GM10248 (cell line): ENCODE data around the gene STX5.

Source experiments
- CTCF ChIA-PET: fragments of 300-600 bp; sonication (Branson Sonifier 250); formaldehyde crosslinking; extraction: SDS; loops from one replicate; lab custom pipeline; 2021; ENCODE audit warnings: antibody characterized with exemption; lab: Yijun Ruan, JAX
- POLR2A ChIA-PET: fragments of 350-650 bp; sonication (Branson Sonifier 250); formaldehyde crosslinking; extraction: SDS; loops from one replicate; lab custom pipeline; 2020; ENCODE audit warnings: antibody characterized with exemption; lab: Yijun Ruan, JAX
- DNase-seq: peaks from one replicate; pipeline ENCODE4 v3.0.0; 2012; ENCODE audit errors: extremely low spot score
- TF ChIP-seq, protein P1 (sequence below): IDR thresholded peaks from 2 replicates; pipeline ENCODE4 v1.5.1; 2012; ENCODE audit warnings: mild to moderate bottlenecking, low read depth; ENCODE audit errors: extremely low read depth, missing control alignments, control extremely low read depth

The STX5 gene

DNA sequence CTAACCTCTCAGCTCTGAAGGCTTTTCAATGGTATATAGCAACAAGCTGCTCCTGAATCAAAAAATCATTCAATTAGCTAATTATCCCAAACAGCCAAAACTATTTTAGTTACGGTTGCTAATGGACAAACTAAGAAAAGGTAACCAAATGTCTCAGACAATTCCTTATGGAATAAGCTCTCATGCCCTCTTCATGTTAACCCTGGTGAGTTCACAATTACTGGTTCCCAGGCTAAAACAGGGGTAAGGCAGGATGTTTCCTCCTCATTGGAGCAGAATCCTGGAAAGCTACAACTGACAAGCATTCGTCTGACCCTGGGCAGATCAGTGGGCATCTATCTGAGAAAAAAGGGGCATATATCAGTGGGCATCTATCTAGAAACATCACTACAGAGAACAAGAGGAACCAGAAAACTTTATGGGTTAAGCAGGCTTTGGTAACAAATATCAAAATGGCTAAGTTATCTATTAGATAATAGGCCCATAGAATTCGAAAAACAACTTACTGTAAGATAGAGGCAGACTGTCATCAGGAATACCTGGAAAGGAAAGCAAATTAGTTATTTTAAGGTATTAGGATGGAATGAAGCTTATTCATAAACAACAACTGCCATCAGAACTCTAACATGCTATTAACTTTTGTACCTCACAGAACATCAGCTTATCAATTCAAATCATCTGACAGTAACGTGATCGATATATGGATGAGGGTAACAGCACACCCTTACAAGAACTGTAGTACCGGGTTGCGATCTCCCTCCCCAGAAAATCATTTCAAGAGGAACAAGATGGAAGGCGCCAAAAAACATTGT, 22.4 kb upstream of the STX5 start:
- TF ChIP-seq, protein P1, sequence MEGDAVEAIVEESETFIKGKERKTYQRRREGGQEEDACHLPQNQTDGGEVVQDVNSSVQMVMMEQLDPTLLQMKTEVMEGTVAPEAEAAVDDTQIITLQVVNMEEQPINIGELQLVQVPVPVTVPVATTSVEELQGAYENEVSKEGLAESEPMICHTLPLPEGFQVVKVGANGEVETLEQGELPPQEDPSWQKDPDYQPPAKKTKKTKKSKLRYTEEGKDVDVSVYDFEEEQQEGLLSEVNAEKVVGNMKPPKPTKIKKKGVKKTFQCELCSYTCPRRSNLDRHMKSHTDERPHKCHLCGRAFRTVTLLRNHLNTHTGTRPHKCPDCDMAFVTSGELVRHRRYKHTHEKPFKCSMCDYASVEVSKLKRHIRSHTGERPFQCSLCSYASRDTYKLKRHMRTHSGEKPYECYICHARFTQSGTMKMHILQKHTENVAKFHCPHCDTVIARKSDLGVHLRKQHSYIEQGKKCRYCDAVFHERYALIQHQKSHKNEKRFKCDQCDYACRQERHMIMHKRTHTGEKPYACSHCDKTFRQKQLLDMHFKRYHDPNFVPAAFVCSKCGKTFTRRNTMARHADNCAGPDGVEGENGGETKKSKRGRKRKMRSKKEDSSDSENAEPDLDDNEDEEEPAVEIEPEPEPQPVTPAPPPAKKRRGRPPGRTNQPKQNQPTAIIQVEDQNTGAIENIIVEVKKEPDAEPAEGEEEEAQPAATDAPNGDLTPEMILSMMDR, result no peak
- ChIA-PET POLR2A (interaction anchor here (0.5 to 9.0 kb wide), 18 partner anchors 9 to 280 kb away, joined by 3 to 236 read pairs (median 8); partner anchors contain the start of genes C11orf98, CSKMT, EEF1G and HNRNPUL2), CTCF (interaction anchor here (0.7 to 2.8 kb wide), 8 partner anchors 7 to 241 kb away, joined by 3 to 16 read pairs (median 3); partner anchors contain the start of genes EML3 and ROM1)
- DNase-seq, result no peak

- POLR2A ChIA-PET, result interaction anchor here (0.7 to 9.0 kb wide), 9 partner anchors 8 to 279 kb away, joined by 3 to 236 read pairs (median 10); partner anchors contain the start of genes C11orf98, CSKMT, EEF1G and STX5
- CTCF ChIA-PET, result interaction anchor here (0.7 to 2.8 kb wide), 9 partner anchors 8 to 240 kb away, joined by 3 to 16 read pairs (median 3); partner anchors contain the start of genes EML3 and ROM1
- no peak for DNase-seq
- TF ChIP-seq, protein P1, result no peak
These were observed 21.6 kb upstream of the STX5 start for GRCh38 chr11:62853279-62853965.

DNA sequence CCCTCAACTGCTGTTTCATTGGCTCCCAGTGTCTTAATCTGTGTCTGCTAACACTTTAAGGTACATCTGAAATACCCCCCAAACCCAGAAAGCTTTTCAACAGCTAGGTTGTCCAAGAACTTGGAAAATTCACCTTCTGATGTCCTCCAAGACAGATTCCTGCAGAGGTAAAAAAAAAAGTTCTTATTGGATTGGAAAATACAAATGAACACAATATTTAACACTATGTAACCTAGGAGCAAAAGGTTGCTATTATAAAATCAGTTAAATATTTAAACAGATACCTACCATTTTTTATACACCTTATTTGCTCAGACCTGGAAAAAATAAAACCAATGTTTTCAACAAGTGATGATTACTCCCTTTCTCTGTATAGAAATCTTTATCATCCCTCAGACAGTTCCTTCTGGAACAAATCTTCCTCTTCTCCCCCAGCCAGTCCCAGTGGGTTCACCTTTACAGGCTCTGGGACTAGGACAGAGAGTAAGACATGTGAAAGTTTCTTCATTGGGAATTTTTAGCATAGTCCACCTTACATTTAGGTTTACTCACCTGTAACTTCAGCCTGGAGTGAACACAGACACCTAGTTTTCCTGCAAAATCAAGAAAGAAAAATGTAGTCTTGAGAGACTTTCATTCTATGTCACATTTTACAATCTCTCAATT, 20.8 kb upstream of the STX5 start:
- POLR2A ChIA-PET, result interaction anchor here (0.7 to 9.0 kb wide), 4 partner anchors 9 to 66 kb away, joined by 3 to 236 read pairs (median 4); partner anchors contain the start of genes STX5 and WDR74
- TF ChIP-seq, protein P1, result no peak
- DNase-seq, result no peak
- CTCF ChIA-PET, result interaction anchor here (0.8 to 1.7 kb wide), 7 partner anchors 9 to 240 kb away, joined by 3 to 6 read pairs (median 3); partner anchors contain the start of genes EML3, ROM1 and SLC3A2

GRCh38 chr11:62851807-62852522, 20.1 kb upstream of the STX5 start:
- no peak for DNase-seq
- TF ChIP-seq, protein P1, result no peak
- ChIA-PET CTCF (interaction anchor here (0.9 to 1.7 kb wide), 4 partner anchors 10 to 66 kb away, joined by 3 to 6 read pairs (median 4); partner anchors contain the start of gene SLC3A2), POLR2A (interaction anchor here (0.5 to 9.0 kb wide), 7 partner anchors 10 to 1069 kb away, joined by 3 to 236 read pairs (median 3); partner anchors contain the start of genes STX5 and WDR74)

- ChIA-PET POLR2A (interaction anchor here (0.5 to 9.0 kb wide), 9 partner anchors 11 to 1421 kb away, joined by 3 to 236 read pairs (median 3); partner anchors contain the start of genes POLR2G, SDHAF2 and WDR74), CTCF (interaction anchor here (0.9 to 1.7 kb wide), 5 partner anchors 11 to 65 kb away, joined by 3 to 6 read pairs (median 4); partner anchors contain the start of gene SLC3A2)
- TF ChIP-seq, protein P1, result no peak
- no peak for DNase-seq
These were observed 19.3 kb upstream of the STX5 start for GRCh38 chr11:62850911-62851806.
